Posterior vena cava (tissue), 2 donors: Measurements from ENCODE around the gene PARD3. TPM values are rescaled to one million over a fixed set of nuclear protein-coding genes. Genes with fewer than 3 reads are reported as not detected.
"Not testable (repeated sequence)": the region's sequence is repeated elsewhere in the genome, so short reads cannot be mapped to it uniquely, and the experiment has no call there.

Experiments used
- DNase-seq: peaks from one replicate; pipeline ENCODE4 v3.0.0-alpha.2; 2020; ENCODE audit warnings: low spot score
- intact Hi-C, 2 donors: fragments of 100-400 bp; cut with DNase I; formaldehyde crosslinking; loops; one replicate each; pipeline versions ENCODE4 v1.14.1 to v1.14.2; 2022 to 2023
- total RNA-seq, 2 donors: library from RNA; stranded (reverse); fragmentation: NEBNext Ultra II Directional; extraction: Animal tissue kit (Norgen Biotek cat#: 25700); gene quantifications; one replicate each; pipeline ENCODE4 v1.2.1, GENCODE V29; 2021
- donor health status: DM: yes; HTN: yes; CAD: no.
- donor health status: DM: yes; HTN: yes; CAD: no.

Gene PARD3
- total RNA-seq, 2 donors from 2014 or later: 28.8 to 30.6 TPM

DNA sequence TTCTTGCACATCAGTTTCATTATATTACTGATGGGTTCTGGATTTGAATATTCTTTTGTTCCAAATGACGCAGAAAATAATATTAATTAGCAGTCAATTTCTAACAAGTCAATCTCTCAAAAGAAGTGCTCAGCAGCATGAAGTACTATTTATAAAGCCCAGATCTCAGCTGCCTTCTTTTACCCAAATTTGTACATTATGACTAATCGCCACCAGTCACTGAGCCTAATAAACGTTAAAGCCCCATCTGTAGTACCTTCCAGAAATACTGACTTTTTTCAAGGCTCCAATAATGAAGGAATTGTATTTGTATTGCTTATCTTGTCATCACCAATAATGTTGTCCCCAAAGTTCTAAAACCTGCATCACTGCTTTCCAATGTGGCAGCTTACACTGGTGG lies 540.2 kb downstream of the PARD3 start:
- intact Hi-C loops: no loop called here
- DNase-seq: no peak

DNA sequence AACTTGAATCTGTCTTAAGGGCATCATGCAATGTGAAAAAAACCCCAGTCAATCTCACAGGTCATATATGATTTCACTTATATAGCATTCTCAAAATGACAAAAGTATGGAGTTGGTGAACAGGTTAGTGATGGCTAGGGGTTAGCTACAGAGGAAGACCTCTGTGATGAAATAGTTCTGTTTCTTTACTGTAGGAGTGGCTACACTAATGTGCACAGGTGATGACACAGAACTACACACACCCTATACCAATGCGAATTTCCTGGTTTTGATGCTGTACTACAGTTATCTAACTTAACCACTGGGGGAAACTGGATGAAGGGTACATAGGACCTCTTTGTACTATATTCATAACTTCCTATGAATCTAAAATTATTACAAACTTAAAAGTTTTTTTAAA lies 541.8 kb downstream of the PARD3 start:
- intact Hi-C loops: no loop called here

DNA sequence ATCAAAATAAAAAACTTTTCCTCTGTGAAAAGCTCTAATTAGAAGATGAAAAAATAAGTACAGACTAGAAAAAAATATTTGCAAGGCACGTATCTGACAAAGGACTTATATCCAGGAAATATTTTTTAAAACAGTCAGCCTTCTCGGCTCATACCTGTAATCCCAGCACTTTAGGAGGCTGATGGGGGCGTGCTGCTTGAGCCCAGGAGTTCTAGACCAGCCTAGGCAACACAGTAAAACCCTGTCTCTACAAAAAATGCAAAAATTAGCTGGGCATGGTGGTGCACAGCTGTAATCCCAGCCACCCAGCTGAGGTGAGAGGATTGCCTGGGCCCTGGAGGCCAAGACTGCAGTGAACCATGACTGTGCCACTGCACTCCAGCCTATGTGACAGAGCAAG lies 542.8 kb downstream of the PARD3 start:
- DNase-seq: no peak
- intact Hi-C loops: no loop called here

More for the DNA sequence above, 541.8 kb downstream of the PARD3 start:
- DNase-seq: no peak

DNA sequence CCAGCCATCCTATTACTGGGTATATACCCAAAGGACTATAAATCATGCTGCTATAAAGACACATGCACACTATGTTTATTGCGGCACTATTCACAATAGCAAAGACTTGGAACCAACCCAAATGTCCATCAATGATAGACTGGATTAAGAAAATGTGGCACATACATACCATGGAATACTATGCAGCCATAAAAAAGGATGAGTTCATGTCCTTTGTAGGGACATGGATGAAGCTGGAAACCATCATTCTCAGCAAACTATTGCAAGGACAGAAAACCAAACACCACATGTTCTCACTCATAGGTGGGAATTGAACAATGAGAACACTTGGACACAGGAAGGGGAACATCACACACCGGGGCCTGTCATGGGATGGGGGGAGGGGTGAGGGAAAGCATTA lies 546.7 kb downstream of the PARD3 start:
- intact Hi-C loops, DNase-seq: not testable (repeated sequence)

DNA sequence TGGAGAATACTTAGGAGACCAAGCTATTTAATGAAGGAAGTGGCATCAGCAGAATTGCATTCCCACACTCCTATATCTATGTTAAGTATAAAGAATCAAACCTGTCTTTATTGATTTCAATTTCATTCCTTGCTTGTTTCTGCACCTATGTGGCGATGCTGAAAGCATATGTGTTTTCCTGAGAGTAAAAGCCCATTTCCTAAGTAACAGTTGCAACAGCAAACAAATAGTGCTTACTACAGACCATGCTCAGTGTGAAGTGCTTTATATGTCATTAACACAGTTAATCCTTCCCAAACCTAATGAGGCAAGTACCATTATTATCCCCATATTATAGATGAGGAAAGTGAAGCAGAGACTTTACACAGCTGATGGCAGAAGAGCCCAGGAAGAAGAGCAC lies 552.1 kb downstream of the PARD3 start:
- intact Hi-C loops: no loop called here
- DNase-seq: no peak

DNA sequence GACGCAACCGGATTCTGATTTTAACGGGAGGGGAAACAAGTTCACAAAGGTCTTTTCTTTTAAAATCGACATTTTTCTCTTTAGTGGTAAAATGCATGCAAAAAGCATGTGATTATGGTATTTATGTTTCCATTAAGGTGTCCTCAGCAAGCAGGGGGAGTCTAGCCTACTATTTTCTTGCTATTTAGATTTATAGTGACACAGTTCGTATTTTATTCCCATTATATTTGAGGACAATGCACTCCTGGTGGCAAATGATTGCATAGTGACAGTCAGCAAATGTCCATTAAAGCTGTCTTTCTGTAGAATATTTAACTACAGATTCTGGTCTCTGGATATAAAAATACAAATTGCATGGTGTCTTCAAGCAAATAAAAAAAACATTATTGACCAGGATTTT lies 554.2 kb downstream of the PARD3 start:
- intact Hi-C loops: no loop called here
- DNase-seq: no peak

DNA sequence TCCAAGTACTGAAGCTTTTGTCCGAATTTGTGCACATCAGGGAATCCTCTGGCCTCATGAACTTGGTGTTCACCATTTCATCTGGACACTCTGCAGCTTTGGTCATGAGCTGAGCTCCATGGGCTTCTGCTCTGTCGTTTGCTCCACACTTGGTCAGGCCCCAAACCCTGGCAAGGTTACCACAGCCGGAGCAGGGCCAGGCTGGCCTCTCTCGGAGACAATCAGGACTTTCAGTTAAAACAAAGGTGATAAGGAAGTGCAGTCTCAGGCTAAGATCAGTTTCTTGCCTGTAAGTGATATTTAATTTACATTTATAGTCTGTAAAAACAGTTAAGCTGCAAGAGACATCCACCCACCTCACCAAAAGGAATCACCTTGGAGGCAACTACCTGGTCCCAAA lies 558.9 kb downstream of the PARD3 start:
- DNase-seq: no peak
- intact Hi-C loops: no loop called here

DNA sequence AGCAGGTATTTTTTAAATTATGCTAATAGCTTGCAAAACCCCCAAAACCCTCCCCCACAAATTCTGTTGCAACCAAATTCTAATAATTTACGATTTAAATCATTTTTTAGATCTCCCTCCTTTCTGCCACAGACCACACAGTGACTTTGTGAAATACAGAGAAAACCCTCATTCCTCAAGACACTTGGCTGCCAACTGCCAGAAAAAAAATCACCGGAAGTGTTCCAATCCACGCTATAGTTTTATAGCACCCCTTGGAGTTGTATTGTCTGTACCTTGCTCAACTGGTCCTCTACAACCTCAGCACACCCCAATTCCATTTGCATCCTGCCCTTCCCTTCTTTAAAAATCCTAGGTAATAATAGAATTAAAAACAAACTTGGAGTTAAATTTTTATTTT lies 560.1 kb downstream of the PARD3 start:
- intact Hi-C loops: no loop called here
- no peak for DNase-seq

DNA sequence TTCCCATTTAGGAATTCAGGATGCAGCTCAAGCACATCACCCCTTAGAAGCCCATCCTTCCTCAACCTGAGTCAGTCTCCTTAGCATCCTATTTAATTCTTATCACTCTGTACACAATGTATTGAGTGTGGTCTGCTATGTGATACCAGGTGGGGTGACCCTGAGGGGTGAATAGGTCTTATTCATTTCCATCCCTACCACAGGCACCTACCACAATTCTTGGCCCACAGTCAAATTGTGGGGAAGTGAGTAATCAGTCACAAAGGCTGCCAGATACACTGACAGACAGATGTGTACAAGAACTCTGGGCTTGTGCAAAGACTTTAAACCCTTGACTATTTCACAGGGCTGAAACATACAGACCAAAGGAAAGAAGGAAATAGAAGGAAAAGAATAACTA lies 560.5 kb downstream of the PARD3 start:
- intact Hi-C loops: no loop called here
- DNase-seq: no peak

DNA sequence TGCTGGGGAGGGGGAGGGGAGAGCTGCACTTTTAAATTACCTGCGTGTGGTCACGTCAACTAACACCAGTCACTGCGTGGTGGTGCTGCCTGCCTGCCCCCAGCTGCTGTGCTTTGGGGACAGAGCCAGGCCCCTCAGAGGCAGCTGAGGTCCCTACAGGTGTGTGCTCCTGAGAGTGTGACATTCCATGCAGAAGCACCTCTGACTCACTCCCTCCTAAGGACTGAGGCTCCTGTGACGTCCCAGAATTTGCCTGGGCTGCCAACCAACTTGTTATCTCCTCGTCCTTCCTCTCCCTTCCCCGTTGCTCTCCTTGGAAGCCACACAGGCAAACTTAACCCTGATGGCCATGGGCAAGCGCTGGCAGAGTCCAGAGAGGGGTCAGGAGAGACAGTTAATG lies 563.0 kb downstream of the PARD3 start:
- no peak for DNase-seq
- intact Hi-C loops: no loop called here

DNA sequence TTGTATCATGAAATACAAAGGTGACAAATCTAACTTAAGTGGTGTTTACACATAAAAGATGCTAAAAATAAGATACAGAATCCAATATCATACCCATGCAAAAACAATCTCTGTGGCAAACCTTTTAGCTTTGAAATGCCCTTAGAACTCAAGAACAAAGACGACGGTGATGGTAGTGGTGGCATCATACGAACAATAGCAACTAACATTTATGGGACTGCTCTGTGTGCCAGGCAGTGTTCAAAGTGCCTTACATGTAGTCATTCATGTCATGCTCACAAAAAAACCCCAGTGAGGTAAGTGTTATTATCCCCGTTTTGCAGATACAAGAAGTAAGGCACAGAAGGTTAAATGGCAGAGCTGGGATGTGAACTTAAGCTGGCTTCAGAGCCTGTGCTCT lies 563.9 kb downstream of the PARD3 start:
- intact Hi-C loops: no loop called here
- no peak for DNase-seq

DNA sequence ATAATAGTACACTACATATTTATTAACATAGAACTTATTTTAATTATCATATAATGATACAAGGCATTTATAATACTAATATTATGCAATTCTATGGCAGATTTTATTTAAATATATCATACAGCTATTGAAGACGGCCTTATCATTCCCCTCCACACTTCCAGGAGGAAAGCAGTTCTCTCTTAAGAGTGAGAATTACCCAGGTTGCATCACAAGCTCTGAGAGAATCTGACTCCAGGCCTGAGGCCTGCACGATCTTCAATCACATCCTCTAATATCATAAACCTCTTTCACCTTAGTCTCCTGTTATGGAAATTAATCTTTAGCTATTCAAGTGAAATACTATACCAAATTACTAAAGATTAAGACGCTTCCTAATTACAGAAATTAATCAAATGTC lies 564.4 kb downstream of the PARD3 start:
- no peak for DNase-seq
- intact Hi-C loops: no loop called here

DNA sequence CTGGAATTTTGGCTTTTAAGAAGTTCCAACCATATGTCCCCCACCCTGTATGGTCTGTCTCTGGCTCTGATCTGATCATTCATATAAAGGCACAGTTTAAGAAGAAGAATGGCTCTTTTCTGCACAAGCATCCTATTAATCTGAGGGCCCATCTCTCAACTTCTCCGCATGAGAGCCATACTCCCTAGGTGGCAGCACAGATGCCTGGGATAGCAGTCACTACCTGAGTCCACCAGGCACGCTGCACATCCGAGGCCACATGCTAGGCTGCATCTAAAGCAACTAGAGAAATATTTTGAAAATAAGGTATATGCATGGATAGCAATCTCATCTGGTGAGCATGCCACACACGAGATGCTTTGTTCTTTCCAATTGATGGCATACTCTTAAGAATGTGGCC lies 565.5 kb downstream of the PARD3 start:
- DNase-seq: no peak
- intact Hi-C loops: no loop called here

DNA sequence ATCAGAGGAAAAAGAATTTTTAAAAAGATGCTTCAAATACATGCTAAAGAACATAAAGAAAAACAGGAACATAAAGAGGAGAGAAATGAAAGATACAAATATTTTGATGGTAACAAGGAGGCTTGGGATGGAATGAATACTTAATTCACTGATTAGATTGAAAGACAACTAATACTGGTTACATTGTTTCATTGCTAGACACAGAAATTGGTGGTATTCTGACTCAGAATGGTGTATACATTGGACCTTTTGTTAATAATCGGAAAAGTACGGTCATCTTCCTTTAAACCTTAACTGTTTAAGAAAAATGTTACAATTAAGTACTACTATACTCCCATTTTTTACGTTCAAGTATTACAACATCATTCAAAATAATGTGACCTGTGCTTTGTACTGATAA lies 567.5 kb downstream of the PARD3 start:
- intact Hi-C loops: no loop called here
- no peak for DNase-seq

DNA sequence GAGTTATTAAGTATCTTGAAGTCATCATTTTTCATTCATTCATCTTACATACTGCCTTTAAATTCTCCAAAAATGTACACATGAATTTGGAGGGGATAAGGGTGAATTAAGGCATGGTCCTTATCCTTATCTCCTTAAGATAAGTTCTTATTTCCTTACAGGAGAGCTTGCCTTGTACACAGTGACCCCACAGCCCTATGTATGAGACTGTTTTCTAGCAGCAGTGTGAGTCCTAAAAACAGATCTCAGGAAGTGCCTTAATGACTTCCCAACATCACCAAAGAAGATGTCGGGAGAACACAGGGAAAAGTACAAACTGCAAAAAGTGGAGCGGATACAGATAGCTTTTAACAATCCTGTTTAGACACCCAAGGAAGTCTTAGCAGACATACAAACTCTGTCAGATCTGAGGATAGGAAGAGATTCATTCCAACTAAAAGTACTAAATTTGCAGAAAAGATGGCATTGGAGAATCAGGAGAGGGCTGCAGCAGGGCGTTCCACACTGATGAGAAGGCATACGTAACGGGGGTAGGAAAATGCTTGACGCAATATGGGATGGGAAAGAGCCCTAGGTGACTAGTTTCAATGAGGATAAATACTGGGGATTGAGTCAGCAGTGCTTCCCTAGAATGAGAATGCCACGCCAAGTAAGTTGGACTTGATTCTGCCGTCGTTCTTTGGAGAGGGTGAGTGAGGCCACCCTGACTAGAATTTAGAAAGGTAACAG lies 570.2 kb downstream of the PARD3 start:
- no peak for DNase-seq
- intact Hi-C loops: no loop called here

DNA sequence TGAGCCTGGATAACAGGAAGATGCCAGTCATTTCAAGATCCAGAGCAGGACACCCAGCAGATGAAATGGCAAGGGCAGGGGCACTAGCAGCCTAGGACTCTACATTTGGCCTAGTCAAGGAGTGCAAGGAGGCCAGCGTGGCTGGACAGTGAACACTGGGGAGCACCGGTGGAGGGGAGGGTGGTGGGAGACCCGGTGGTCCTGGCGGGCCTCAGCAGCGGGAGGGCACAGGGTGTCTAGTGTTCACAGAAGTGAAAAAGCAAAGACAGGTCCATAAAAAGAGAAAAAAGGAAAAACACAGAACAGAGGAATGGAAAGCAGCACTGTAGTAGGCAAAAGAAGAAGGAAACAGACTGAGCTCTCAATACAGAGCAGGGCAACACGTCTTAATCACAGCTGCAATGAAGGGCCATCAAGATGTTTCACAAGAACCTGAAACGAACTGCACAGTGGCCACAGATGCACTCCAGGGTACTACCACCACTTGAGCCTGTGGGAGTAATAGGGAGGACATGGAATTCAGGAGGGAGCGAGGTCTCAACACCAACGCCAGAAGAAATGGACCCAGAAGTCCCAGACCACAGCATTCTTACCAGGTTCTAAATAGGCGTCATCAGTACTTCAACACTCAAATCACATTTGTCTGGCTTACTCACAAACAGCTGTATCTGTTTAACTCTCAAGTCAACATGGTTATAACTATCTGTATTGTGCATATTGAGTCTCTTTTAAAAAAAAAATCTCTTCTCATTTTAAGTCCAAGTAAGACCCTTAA lies 573.7 kb downstream of the PARD3 start:
- no peak for DNase-seq
- intact Hi-C loops: no loop called here

DNA sequence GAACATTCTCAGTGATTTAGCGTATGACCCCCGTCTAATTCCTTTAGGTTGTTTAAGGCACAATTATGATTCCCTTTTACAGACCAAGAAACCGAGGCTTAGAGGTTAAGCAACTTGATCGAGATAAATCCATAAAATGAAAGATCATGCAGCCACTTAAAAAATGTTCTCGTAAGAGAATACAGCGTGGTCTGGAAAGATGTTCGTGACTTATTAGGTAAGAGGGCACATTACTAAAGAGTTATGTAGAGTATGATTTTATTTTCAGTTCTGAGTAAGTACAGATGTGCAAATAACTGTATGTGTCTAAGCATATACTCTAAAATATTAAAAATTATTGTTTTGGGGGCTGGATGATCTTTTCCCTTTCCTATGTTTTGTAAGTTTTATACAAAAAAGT lies 575.1 kb downstream of the PARD3 start:
- intact Hi-C loops: no loop called here
- no peak for DNase-seq

DNA sequence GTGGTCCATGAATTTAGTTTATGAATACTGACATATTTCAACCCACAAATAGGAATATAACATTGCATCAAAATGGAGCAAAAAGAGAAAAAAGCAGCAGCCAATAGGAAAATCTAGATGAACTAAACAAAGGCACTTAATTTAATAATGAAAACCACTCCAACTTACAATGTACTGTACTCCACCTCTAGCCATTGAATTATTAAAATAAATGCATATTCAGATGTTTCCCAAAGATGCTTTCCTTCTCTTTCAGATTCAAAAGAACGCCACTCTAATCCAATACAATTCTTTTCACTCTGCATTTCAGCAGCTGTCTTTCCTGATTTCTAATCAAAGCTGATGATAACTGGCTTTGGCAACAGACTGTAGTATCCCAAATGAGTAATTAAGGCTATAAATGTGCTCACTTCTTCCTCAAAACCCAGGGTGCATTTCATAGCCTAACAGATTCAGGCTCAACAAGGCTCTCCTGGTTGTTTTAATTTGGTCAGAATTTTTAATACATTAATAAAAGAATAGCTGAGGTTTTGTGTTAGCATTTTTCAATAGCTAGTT lies 577.1 kb downstream of the PARD3 start:
- DNase-seq: no peak
- intact Hi-C loops: no loop called here

DNA sequence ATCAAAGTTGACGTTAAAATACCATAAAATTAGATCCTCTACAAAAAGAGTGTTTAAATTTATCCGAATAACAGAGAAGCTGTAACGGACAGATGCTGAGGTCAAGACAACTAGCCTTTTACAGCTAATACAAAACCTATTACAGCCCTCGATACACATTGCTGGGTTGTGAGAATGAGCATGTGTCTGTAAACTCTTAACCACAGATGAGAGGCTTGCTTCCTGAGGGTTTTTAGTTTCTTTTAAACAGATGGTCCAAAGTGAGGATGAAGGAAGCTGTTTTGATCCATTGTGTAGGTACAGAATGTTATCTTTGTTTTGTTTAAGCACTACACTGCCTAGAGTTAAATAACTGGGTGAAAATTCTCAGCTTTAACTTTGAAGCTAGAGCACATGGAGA lies 578.2 kb downstream of the PARD3 start:
- DNase-seq: no peak
- intact Hi-C loops: no loop called here

DNA sequence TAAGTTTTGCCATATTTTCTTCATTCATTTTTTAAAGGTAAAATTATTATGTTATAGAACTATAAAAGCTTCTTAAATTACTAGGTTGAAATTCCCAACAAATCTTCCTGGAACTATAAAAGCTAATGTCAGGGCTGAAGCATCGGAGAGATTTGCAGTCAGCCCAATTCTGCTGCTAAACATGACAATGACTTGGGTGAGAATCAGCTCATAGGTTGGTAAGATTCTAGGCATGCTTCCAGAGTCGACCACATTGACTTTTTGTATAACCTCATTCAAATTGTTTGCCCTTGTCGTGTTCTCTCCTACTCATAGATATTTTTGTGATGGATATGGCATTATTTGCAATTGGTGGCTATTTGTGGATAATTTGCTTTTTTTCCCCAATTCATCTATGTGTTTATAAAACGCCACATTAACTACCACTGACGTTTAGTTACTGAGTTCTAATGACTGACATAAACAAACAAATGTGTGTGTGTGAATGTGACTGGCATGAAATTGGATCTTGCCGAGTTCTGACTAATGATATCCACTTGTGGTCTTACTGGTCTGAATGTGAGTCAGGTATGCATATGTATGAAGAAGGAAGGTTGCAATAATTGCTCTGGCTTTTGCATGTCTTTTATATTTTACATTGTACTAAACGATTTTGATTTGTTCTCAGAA lies 579.8 kb downstream of the PARD3 start:
- no peak for DNase-seq
- intact Hi-C loops: no loop called here
